ENCODE results near the gene PLPP4.

Gene PLPP4

DNA sequence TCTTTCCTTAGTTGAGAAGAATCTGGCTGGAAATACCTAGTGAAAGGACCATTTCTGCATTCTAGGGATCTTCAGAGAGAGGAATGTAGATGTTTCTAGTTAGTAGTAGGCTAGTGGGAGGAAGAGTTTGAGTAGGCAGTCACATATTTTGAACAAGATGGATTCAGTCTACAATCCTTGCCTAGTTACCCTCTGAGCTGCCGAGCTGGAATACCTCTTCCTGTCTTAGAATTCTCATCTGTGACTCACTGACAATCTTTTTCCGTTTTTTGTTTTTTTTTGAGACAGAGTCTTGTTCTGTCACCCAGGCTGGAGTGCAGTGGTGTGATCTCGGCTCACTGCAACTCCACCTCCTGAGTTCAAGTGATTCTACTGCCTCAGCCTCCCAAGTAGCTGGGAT is 30.7 kb upstream of the PLPP4 start:
- DNase-seq (ENCODE audit: insufficient read length, low spot score) (no peak), FAIRE-seq (no peak)
- TF ChIP-seq POU2F2 (IDR thresholded peaks at IDR 0.05; ENCODE audit: low read depth, low read length) (no peak), POLR2AphosphoS5 (IDR thresholded peaks at IDR 0.05; ENCODE audit: low read depth, low read length) (no peak), PAX5 (IDR thresholded peaks at IDR 0.05; ENCODE audit: insufficient read depth, low read length, severe bottlenecking) (no peak), POLR2A (IDR thresholded peaks at IDR 0.05; ENCODE audit: low read depth, low read length) (no peak), SPI1 (IDR thresholded peaks at IDR 0.05; ENCODE audit: low read depth, low read length) (no peak), TAF1 (IDR thresholded peaks at IDR 0.05; ENCODE audit: low read depth, low read length) (no peak)

GRCh38 chr10:120428754-120429153 is 28.3 kb upstream of the PLPP4 start:
- FAIRE-seq (no peak), DNase-seq (ENCODE audit: insufficient read length, low spot score) (no peak)
- TF ChIP-seq POLR2AphosphoS5 (IDR thresholded peaks at IDR 0.05; ENCODE audit: low read depth, low read length) (no peak), TAF1 (IDR thresholded peaks at IDR 0.05; ENCODE audit: low read depth, low read length) (no peak), POLR2A (IDR thresholded peaks at IDR 0.05; ENCODE audit: low read depth, low read length) (no peak), POU2F2 (IDR thresholded peaks at IDR 0.05; ENCODE audit: low read depth, low read length) (no peak), SPI1 (IDR thresholded peaks at IDR 0.05; ENCODE audit: low read depth, low read length) (no peak), PAX5 (IDR thresholded peaks at IDR 0.05; ENCODE audit: insufficient read depth, low read length, severe bottlenecking) (no peak)

GRCh38 chr10:120429395-120429794 is 27.6 kb upstream of the PLPP4 start:
- FAIRE-seq: no peak
- no peak for TF ChIP-seq SPI1 (IDR thresholded peaks at IDR 0.05; ENCODE audit: low read depth, low read length)
- no peak for TF ChIP-seq POLR2AphosphoS5 (IDR thresholded peaks at IDR 0.05; ENCODE audit: low read depth, low read length)
- TF ChIP-seq PAX5 (IDR thresholded peaks at IDR 0.05; ENCODE audit: insufficient read depth, low read length, severe bottlenecking): no peak
- no peak for TF ChIP-seq POU2F2 (IDR thresholded peaks at IDR 0.05; ENCODE audit: low read depth, low read length)
- no peak for TF ChIP-seq TAF1 (IDR thresholded peaks at IDR 0.05; ENCODE audit: low read depth, low read length)
- TF ChIP-seq POLR2A (IDR thresholded peaks at IDR 0.05; ENCODE audit: low read depth, low read length): no peak
- no peak for DNase-seq (ENCODE audit: insufficient read length, low spot score)

GRCh38 chr10:120431251-120431651 is 25.8 kb upstream of the PLPP4 start:
- DNase-seq (ENCODE audit: insufficient read length, low spot score) (no peak), FAIRE-seq (no peak)
- no peak for TF ChIP-seq PAX5 (IDR thresholded peaks at IDR 0.05; ENCODE audit: insufficient read depth, low read length, severe bottlenecking)
- no peak for TF ChIP-seq TAF1 (IDR thresholded peaks at IDR 0.05; ENCODE audit: low read depth, low read length)
- TF ChIP-seq POLR2A (IDR thresholded peaks at IDR 0.05; ENCODE audit: low read depth, low read length): no peak
- TF ChIP-seq SPI1 (IDR thresholded peaks at IDR 0.05; ENCODE audit: low read depth, low read length): no peak
- no peak for TF ChIP-seq POU2F2 (IDR thresholded peaks at IDR 0.05; ENCODE audit: low read depth, low read length)
- no peak for TF ChIP-seq POLR2AphosphoS5 (IDR thresholded peaks at IDR 0.05; ENCODE audit: low read depth, low read length)

DNA sequence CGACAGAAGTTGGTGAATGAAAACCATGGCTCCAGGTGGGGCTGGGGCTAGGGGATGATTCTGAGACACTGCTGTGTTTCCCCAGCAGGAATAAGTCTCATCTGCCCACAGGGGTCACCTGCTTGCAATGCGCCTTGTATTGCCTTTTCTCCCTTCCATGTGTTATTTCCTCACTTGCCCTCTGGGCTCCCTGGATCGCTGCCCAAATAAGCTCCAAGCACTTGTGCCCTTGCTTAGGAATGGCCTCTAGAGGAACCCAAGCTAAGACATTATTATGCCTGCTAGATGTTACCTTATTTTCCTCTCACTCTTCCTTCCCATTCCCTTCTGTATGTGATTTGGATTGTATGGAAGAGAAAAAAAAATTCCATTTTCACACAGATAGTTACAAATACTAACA is 24.8 kb upstream of the PLPP4 start:
- FAIRE-seq (no peak), DNase-seq (ENCODE audit: insufficient read length, low spot score) (no peak)
- TF ChIP-seq PAX5 (IDR thresholded peaks at IDR 0.05; ENCODE audit: insufficient read depth, low read length, severe bottlenecking): no peak

- FAIRE-seq: no peak
- no peak for DNase-seq (ENCODE audit: insufficient read length, low spot score)
- no peak for TF ChIP-seq PAX5 (IDR thresholded peaks at IDR 0.05; ENCODE audit: insufficient read depth, low read length, severe bottlenecking)
- TF ChIP-seq TAF1 (IDR thresholded peaks at IDR 0.05; ENCODE audit: low read depth, low read length): no peak
- TF ChIP-seq SPI1 (IDR thresholded peaks at IDR 0.05; ENCODE audit: low read depth, low read length): no peak
- no peak for TF ChIP-seq POU2F2 (IDR thresholded peaks at IDR 0.05; ENCODE audit: low read depth, low read length)
- no peak for TF ChIP-seq POLR2AphosphoS5 (IDR thresholded peaks at IDR 0.05; ENCODE audit: low read depth, low read length)
- TF ChIP-seq POLR2A (IDR thresholded peaks at IDR 0.05; ENCODE audit: low read depth, low read length): no peak
Observed at GRCh38 chr10:120433141-120433540, 23.9 kb upstream of the PLPP4 start.

DNA sequence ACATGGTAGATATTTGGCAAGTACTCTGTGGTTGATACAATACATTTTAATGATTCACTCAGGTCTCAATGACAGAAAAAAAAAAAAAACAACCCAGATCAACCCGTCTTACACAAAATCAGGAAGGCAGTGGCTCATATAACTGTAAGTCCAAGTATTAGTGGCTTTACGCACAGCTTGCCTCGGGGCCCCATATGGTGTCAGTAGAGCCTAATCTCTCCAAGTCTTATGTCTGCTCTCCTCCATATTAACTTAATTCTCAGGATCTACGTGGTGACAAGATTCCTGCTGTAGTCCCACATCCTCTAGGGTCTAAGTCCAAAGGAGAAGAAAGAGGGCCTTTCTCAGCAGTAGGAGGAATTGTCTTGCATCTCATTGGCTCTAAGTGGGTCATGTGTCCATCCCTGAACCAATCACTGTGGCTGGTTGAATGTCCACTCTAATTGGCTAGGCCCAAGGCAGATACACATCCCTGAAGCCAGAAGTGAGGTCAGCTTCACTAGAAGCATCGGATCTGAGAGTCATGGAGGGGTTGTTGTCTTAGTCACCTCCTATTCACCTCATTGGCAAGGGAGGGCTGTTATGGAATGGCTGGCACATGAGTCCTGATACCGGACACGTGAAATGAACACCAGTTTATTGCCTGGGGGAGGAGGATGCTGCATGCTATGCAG is 20.5 kb upstream of the PLPP4 start:
- DNase-seq (ENCODE audit: insufficient read length, low spot score) (no peak), FAIRE-seq (no peak)
- no peak for TF ChIP-seq POU2F2 (IDR thresholded peaks at IDR 0.05; ENCODE audit: low read depth, low read length)
- no peak for TF ChIP-seq POLR2A (IDR thresholded peaks at IDR 0.05; ENCODE audit: low read depth, low read length)
- no peak for TF ChIP-seq TAF1 (IDR thresholded peaks at IDR 0.05; ENCODE audit: low read depth, low read length)
- no peak for TF ChIP-seq PAX5 (IDR thresholded peaks at IDR 0.05; ENCODE audit: insufficient read depth, low read length, severe bottlenecking)
- TF ChIP-seq SPI1 (IDR thresholded peaks at IDR 0.05; ENCODE audit: low read depth, low read length): no peak
- TF ChIP-seq POLR2AphosphoS5 (IDR thresholded peaks at IDR 0.05; ENCODE audit: low read depth, low read length): no peak

DNA sequence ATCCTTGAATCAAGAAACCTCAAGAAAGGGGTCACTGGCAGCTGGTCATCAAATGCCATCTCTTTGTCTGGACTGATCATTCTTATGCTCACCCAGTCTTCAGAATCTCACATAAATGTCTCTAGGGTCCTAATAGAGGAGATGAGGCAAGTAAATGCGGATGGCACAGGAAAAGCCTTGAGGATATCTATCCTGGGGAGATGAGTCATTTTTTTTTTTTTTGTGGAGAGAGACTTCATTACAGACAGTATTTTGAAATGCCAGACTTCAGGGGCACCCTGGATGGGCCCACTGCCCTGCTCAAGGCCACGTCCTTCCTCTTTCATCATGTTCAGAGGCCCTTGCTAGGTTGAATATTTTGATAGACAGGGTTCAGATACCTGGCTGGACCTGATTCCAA is 19.5 kb upstream of the PLPP4 start:
- DNase-seq (ENCODE audit: insufficient read length, low spot score): no peak
- TF ChIP-seq PAX5 (IDR thresholded peaks at IDR 0.05; ENCODE audit: insufficient read depth, low read length, severe bottlenecking): no peak
- no peak for TF ChIP-seq TAF1 (IDR thresholded peaks at IDR 0.05; ENCODE audit: low read depth, low read length)
- TF ChIP-seq POLR2AphosphoS5 (IDR thresholded peaks at IDR 0.05; ENCODE audit: low read depth, low read length): no peak
- no peak for TF ChIP-seq POU2F2 (IDR thresholded peaks at IDR 0.05; ENCODE audit: low read depth, low read length)
- no peak for TF ChIP-seq POLR2A (IDR thresholded peaks at IDR 0.05; ENCODE audit: low read depth, low read length)
- TF ChIP-seq SPI1 (IDR thresholded peaks at IDR 0.05; ENCODE audit: low read depth, low read length): no peak
- no peak for FAIRE-seq

DNA sequence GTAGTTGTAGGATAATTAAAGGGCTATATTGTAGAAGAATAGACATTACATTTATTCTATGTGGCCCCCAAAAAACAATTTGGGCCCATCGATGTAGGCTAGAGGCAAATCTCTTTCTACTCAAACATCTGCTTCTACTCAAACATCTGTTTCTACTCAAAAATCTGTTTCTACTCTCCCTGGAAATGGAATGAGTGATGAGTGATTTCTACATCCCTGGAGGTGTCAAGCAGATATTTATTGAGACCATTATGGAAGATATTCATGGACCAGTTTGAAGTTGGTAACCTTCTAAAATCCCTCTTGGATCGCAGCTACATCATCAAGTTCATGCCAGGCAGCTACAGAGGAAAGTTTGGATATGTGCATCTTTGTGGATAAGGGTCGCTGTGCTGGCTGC is 5.1 kb upstream of the PLPP4 start:
- no peak for FAIRE-seq
- DNase-seq (ENCODE audit: insufficient read length, low spot score): no peak

DNA sequence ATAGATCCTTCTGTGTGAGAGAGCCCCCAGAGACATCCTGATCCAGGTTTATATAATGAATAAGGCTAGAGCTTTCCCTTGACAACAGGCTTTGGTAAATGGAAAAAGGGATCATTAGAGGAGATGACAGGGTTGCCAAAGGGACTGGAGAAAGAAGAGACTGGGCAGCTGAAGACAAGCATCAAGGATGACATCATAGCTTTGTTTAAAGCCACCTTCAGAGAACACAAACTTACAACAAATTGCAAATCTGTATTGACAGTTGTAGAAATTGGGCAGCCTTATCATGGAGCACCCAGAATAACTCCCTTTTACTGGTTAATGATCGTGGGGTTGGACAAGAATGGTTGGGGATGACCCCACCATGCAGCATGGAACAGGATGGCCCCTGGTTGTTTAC is 3.7 kb upstream of the PLPP4 start:
- FAIRE-seq (no peak), DNase-seq (ENCODE audit: insufficient read length, low spot score) (no peak)
- no peak for TF ChIP-seq SPI1 (IDR thresholded peaks at IDR 0.05; ENCODE audit: low read depth, low read length)
- TF ChIP-seq POLR2AphosphoS5 (IDR thresholded peaks at IDR 0.05; ENCODE audit: low read depth, low read length): no peak
- TF ChIP-seq TAF1 (IDR thresholded peaks at IDR 0.05; ENCODE audit: low read depth, low read length): no peak
- TF ChIP-seq POU2F2 (IDR thresholded peaks at IDR 0.05; ENCODE audit: low read depth, low read length): no peak
- no peak for TF ChIP-seq POLR2A (IDR thresholded peaks at IDR 0.05; ENCODE audit: low read depth, low read length)
- no peak for TF ChIP-seq PAX5 (IDR thresholded peaks at IDR 0.05; ENCODE audit: insufficient read depth, low read length, severe bottlenecking)

More for the DNA sequence above, 5.1 kb upstream of the PLPP4 start:
- TF ChIP-seq TAF1 (IDR thresholded peaks at IDR 0.05; ENCODE audit: low read depth, low read length): no peak
- no peak for TF ChIP-seq SPI1 (IDR thresholded peaks at IDR 0.05; ENCODE audit: low read depth, low read length)
- TF ChIP-seq POLR2AphosphoS5 (IDR thresholded peaks at IDR 0.05; ENCODE audit: low read depth, low read length): no peak
- TF ChIP-seq PAX5 (IDR thresholded peaks at IDR 0.05; ENCODE audit: insufficient read depth, low read length, severe bottlenecking): no peak
- no peak for TF ChIP-seq POLR2A (IDR thresholded peaks at IDR 0.05; ENCODE audit: low read depth, low read length)
- no peak for TF ChIP-seq POU2F2 (IDR thresholded peaks at IDR 0.05; ENCODE audit: low read depth, low read length)
